Vagina (tissue), 2 donors: ENCODE data around the gene SLC9A9.

ENCODE experiments used
- CTCF ChIP-seq, 3 experiments: fragments of 450-650 bp in 2 of 3; fragments of 200-600 bp in 1 of 3; sonication (generic) in 1 of 3; IDR thresholded peaks; one replicate each; pipeline ENCODE4 v1.5.1; 2017 to 2019; ENCODE audit warnings: antibody characterized with exemption in 3 of 3, mild to moderate bottlenecking in 2 of 3, moderate library complexity in 2 of 3
- POLR2A ChIP-seq, 2 donors: fragments of 450-650 bp; IDR thresholded peaks; one replicate each; pipeline ENCODE4 v1.6.1; 2017; ENCODE audit warnings: antibody characterized with exemption in 2 of 2, mild to moderate bottlenecking in 2 of 2, moderate library complexity in 2 of 2

GRCh38 chr3:143567823-143568222 lies 280.4 kb downstream of the SLC9A9 start:
- no peak for TF ChIP-seq POLR2A (IDR thresholded peaks at IDR 0.05)
- no peak for TF ChIP-seq CTCF (IDR thresholded peaks at IDR 0.05)
